HG02943 (cell line): ENCODE results near the gene TMEM167B.
A peak's percentile ranks its signal among the peaks of the same experiment; 100 is the strongest.
"Not testable (repeated sequence)": the region's sequence is repeated elsewhere in the genome, so short reads cannot be mapped to it uniquely, and the experiment has no call there.

Experiments
- ATAC-seq: cut with Tn5 transposase; IDR thresholded peaks from one replicate; pipeline ENCODE4 v1.9.1; 2021; ENCODE audit warnings: mild to moderate bottlenecking, low read depth, moderate library complexity; ENCODE audit not compliant: unreplicated experiment

Gene TMEM167B

DNA sequence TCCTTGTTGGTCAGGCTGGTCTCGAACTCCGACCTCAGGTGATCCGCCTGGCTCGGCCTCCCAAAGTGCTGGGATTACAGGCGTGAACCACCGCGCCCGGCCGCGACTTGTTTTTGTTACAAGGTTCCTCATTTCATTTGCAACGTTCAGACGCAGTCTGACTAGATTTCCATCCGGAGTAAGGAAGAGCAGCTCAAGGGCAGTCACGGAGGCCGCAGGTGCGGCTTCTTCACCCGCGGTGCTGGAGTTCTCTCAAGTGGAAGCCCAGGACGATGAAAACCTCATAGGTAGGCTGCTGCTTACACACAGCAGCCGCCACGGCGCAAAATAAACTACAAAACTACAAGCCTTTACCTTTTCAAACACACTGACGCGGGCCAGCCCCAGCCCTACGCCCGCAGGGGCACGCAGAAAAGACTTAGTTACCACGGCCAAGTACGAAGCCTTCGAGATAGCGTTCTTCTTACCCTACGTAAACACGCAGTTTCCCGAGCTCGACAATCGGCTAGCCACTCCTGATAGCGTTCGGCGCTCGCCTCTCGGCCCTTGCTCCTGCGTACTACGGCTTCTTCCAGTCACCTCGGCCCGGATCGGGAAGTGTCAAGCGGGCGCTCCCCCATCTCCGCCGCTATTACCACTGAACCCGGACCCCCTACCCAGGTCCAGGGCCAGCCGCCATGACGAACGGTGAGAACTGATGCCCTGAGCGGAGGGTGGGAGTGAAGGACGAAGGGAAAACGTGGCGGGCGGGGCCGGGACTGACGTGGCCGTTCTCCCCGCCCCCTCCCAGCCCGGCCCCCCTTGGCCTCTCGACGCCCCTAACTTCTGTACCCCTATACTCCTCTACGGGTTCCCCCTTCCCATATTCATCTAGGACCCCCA lies at the start of gene TMEM167B:
Gene TMEM167B, plus strand, starts transcription at position 569 of the 882 bp plus-strand sequence. Its CDS starts 109 bp downstream, at position 678.
- ATAC-seq = peak; percentile 90

DNA sequence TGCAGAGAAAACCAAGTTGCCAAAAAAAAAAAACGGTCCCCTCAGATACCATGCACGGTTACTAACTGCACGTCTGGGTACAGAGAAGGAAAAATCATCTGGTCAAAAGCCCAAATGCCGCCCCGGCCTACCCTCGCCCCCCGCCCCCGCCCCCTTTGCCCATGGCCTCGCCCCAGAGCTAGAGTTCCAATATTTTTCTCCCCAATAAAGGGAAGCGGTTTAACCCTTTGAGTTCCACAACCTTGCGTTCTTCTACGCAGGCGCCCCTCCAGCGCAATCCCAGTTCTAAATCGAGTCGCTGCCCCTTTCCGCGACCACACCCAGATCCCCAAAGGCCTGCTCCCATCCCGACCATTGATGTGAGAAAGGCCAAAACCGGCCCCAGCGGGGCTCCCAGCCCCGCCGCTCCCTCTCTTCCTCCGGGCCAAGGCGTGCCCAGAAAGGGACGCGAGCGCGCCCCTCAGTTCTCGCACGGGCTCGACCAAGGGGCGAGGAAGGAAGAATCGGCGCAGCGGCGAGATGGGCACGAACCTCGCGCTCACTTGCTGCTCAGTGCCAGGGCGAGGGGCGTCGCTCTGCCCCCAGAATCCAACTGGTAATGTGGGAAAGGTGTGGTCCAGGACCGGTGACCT lies 49.5 kb upstream of the TMEM167B start:
- ATAC-seq = peak; percentile 33

- ATAC-seq = peak; percentile 92
Measured at GRCh38 chr1:109041621-109042468, 48.7 kb upstream of the TMEM167B start, which contains the start of gene WDR47. WDR47 (minus strand) TSS chr1:109042102; CDS start chr1:109023512, 18,590 bp downstream.

DNA sequence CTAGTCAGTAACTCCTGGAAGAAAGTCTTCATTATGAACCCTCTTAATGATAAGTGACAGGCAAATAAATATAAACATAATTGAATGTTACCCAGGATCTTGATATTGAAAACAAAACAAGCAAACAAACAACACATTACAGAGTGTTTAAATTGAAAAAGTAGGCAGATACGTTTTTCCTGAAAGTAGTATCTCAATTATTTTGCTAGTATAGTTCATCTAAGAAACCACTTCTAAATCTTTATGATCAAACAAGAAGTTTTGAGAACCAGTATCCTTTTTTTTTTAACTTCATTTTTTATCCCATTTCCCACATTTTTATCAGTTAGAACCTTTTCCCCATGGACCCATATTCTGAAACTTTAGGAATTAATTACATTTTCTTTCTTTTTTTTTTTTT lies 45.0 kb upstream of the TMEM167B start:
- no peak for ATAC-seq

DNA sequence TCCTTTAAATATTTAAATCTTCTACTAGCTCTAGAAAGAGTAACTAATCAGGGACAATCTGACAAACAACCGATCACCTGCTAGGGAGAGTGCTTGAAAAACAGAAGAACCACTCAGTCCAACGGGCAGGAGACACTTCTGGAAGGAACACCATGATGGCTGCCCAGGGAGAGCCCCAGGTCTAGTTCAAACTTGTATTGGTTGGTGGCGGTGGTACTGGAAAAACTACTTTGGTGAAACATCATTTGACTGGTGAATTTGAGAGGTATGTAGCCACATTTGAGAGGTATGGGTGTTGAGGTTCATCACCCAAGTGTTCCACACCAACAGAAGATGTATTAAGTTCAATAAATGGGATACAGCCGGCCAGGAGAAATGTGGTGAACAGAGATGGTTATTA lies 43.9 kb upstream of the TMEM167B start:
- ATAC-seq = no peak

- ATAC-seq = no peak
Measured at GRCh38 chr1:109047339-109047738, 43.2 kb upstream of the TMEM167B start.

DNA sequence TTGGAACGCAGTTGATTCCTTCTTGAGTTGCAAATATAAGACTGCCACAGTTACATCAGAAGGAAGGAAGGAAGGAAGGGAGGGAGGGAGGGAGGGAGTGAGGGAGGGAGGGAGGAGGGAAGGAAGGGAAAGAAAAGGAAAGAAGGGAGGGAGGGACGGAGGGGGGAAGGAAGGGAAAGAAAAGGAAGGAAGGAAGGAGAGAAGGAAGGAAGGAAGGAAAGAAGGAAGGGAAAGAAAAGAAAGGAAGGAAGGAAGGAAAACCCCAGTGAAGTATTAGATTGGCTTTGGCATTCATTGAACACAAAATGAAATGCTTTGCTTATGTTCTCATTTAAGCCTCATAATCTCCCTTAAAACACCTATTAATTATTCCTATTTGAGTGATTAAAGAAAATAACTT lies 42.2 kb upstream of the TMEM167B start:
- no peak for ATAC-seq

DNA sequence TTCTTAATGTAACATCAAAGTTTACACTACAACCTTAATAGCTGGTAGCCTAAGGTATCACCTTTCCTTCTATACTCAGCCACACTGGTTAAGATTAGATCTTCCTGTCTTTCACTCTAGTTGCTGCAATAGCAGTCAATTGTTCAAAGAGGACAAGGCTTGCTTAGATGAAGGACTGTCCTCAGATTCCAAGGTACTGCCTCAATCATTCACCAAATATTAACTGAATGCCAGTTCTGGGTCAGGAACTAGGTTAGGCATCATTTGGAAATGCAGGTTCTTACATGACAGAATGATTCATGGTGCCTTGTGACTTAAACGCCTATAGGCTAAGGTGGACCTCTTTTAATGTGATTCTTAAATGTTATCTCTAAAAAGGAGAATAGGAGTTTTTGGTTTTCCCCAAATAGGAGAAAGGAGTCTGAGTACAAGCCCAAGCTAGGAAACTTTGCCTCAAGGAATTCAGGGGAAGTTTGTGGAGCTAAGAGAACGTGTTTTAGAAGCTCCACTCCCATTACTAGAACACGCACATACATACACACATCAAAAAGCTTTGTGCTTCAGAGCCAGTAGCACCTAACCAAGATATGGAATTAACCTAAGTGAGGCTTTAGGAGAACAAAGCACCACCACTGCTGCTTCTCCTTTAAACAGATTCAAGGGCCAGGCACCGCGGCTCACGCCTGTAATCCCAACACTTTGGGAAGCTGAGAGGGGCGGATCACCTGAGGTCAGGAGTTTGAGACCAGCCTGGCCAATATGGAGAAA lies 40.2 kb upstream of the TMEM167B start:
- no peak for ATAC-seq

DNA sequence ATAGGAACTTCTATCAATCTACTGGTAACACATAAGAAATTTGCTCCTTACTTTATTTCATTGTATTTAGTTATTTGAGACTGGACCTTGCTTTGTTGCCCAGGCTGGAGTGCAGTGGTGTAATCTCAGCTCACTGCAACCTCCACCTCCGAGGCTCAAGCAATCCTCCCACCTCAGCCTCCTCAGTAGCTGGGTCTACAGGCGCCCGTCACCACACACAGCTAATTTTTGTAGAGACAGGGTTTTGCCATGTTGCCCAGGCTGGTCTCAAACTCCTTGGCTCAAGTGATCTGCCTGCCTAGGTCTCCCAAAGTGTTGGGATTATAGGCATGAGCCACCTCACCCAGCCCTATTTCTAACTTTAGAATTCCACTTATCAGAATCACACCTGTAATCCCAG lies 38.4 kb upstream of the TMEM167B start:
- not testable (repeated sequence) for ATAC-seq

GRCh38 chr1:109056064-109056463 lies 34.5 kb upstream of the TMEM167B start:
- no peak for ATAC-seq

- no peak for ATAC-seq
Measured at GRCh38 chr1:109059026-109059425, 31.5 kb upstream of the TMEM167B start.

- no peak for ATAC-seq
Measured at GRCh38 chr1:109060707-109061106, 29.9 kb upstream of the TMEM167B start.

GRCh38 chr1:109061183-109061582 lies 29.4 kb upstream of the TMEM167B start:
- no peak for ATAC-seq

- no peak for ATAC-seq
Measured at GRCh38 chr1:109065137-109065536, 25.4 kb upstream of the TMEM167B start.

DNA sequence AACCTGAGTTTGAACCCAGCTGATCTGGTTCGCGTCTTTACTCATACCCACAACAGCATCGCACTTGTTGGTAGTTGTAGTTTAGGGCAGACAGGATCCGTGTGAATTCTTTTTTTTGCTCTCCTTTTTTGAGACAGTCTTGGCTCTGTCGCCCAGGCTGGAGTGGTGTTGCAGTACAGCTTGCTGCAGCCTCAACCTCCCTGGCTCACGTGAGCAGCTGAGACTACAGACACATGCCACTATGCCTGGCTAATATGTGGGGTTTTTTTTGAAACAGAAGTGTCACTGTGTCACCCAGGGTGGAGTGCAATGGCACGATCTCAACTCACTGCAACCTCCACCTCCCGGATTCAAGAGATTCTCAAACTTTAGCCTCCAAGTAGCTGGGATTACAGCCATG lies 22.7 kb upstream of the TMEM167B start:
- ATAC-seq = no peak

DNA sequence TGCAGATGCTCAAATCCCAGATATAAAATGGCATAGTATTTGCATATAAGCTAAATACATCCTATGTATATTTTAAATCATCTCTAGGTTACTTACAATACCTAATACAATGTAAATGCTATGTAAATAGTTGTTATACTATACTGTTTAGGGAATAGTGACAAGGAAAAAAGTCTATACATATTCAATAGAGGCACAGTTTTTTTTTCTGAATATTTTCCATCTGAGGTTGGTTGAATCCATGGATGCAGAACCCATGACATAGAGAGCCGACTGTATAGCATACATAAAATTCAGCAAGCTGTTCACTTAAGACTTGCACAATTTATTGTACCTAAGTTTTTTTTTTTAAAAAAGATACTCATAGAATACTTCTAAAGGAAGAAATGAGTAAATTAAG lies 21.3 kb upstream of the TMEM167B start:
- ATAC-seq = no peak

DNA sequence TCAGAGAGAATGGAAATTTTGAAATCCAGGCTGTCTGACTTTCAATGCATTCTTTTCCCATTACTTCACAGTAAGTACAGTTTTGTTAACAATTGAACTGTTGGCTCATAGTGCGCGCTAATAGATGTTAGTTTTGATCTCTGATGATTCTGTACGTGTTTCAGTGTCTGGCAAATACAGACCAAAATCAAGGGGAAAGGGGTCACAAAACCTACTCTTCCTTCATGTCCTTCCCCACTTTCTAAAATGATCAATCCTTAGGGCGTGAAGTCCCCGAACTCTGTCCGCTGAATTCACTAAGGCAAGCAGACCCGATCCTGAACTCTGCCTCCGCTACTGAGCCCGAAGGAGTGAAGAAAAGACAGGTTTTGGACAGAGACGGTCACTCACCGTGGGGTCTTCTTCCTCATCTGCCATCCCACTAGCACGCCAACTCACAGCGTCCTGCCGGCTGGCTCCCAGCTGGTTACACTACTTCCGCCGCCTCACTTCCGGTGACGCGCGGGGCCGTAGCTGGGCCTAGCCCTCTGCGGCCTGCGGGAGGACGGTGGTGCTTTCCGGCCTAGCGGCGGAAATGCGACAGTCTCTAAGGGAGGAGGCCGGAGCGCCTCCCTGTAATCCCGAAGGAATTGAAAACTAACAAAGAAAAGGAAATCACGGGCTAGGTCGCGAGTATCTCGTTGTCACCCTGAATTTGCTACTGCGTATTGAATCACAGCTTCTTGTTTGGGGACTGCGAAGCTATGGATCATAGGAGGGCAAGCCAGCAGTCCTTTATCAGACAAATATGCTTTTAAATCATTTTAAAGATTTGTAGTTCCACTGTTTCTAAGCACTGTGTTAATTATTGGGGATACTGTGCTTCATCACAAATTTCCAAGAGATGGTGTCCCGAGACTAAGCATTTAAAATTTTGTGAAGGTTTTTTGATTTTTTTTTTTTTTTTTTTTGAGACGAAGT lies 14.8 kb upstream of the TMEM167B start, which contains the start of gene TAF13:
Gene TAF13, minus strand, starts transcription at position 473 of the 960 bp plus-strand sequence. Its CDS starts 56 bp downstream, at position 417.
- peak; percentile 97 for ATAC-seq

GRCh38 chr1:109078317-109078716 lies 12.2 kb upstream of the TMEM167B start:
- ATAC-seq = no peak

DNA sequence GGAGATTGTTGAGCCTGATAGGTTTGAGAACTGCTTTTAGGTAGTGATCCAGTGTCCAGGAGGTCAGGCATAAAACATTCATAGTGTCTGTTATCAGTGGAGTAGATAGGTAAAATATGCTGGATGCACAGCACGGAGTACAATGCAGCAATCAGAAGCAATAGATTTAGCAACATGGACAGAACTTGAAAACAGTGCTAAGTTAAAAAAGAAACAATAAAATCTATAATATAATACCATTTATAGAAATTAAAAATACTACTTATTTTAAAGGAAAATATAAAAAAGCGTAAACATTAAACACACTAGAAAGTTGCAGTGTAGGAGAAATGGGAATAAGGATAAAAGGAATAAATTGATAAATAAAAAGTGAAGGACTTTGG lies 11.3 kb upstream of the TMEM167B start:
- ATAC-seq = no peak
